MCF 10A (cell line): ENCODE measurements around the gene AGMO. TPM values are rescaled to one million over a fixed set of nuclear protein-coding genes. Genes with fewer than 3 reads are reported as not detected.

Experiments used
- Bru-seq: library from RNA; stranded (reverse); fragments of 400-500 nt; gene quantifications from one replicate; lab custom pipeline; 2021; lab: Mats Ljungman, UMichigan
- BruChase-seq, 2 experiments: library from RNA; stranded (reverse); fragments of 400-500 nt; gene quantifications; one replicate each; lab custom pipeline; 2021; lab: Mats Ljungman, UMichigan
- BruUV-seq: library from RNA; stranded (reverse); fragments of 400-500 nt; replicated peaks from 2 replicates; lab custom pipeline; 2021; lab: Mats Ljungman, UMichigan
- CTCF ChIA-PET: fragments of 300-600 bp; sonication (Branson Sonifier 250); formaldehyde crosslinking; extraction: SDS; loops from one replicate; lab custom pipeline; 2021; ENCODE audit warnings: antibody characterized with exemption, inconsistent platforms; lab: Yijun Ruan, JAX
- POLR2A ChIA-PET: fragments of 300-600, 350-650 bp; sonication (Branson Sonifier 250); formaldehyde crosslinking; extraction: SDS; loops from one replicate; lab custom pipeline; 2020; ENCODE audit warnings: antibody characterized with exemption, inconsistent platforms; lab: Yijun Ruan, JAX
- DNase-seq: peaks from one replicate; pipeline ENCODE4 v3.0.0-alpha.2; 2018; ENCODE audit not compliant: unreplicated experiment
- H3K27ac Mint-ChIP-seq: one replicate; pipeline ENCODE4 v1.8.0; 2022; ENCODE audit warnings: mild to moderate bottlenecking, low read depth, mixed read lengths; ENCODE audit not compliant: unreplicated experiment
- H3K27me3 Mint-ChIP-seq: one replicate; pipeline ENCODE4 v1.8.0; 2022; ENCODE audit warnings: mixed read lengths; ENCODE audit not compliant: insufficient read depth, unreplicated experiment
- H3K36me3 Mint-ChIP-seq: one replicate; pipeline ENCODE4 v1.8.0; 2022; ENCODE audit warnings: mild to moderate bottlenecking, moderate library complexity, mixed read lengths; ENCODE audit not compliant: insufficient read depth, unreplicated experiment
- H3K4me1 Mint-ChIP-seq: one replicate; pipeline ENCODE4 v1.8.0; 2022; ENCODE audit warnings: mixed read lengths; ENCODE audit not compliant: insufficient read depth, unreplicated experiment
- H3K4me3 Mint-ChIP-seq: one replicate; pipeline ENCODE4 v1.8.0; 2022; ENCODE audit warnings: mild to moderate bottlenecking, moderate library complexity, mixed read lengths; ENCODE audit not compliant: unreplicated experiment
- H3K9me3 Mint-ChIP-seq: one replicate; pipeline ENCODE4 v1.8.0; 2022; ENCODE audit warnings: mixed read lengths; ENCODE audit not compliant: unreplicated experiment
- intact Hi-C: fragments of 100-400 bp; cut with micrococcal nuclease; formaldehyde crosslinking; loops from 2 replicates; pipeline ENCODE4 v1.14.1; 2022
- long read RNA-seq: library from polyadenylated mRNA; stranded (forward); transcript quantifications from one replicate; pipeline ENCODE4 v2.0.0, GENCODE V29; 2022
- total RNA-seq: library from RNA; stranded (reverse); gene quantifications from 2 replicates; pipeline ENCODE4 v1.2.3, GENCODE V29; 2022
- TF ChIP-seq, protein P1 (sequence below): fragments of 200-600 bp; IDR thresholded peaks from one replicate; pipeline ENCODE4 v1.8.0; 2022; ENCODE audit warnings: antibody characterized with exemption, mild to moderate bottlenecking; ENCODE audit not compliant: unreplicated experiment

AGMO gene
- total RNA-seq (not detected in 2 replicates), Bru-seq, nascent RNA (percentile 1 among the genes with signal in this experiment), BruChase-seq, experiment 1, labeled RNA remaining after a 6-hour chase (percentile 0 among the genes with signal in this experiment), BruChase-seq, experiment 2, labeled RNA remaining after a 2-hour chase (percentile 1 among the genes with signal in this experiment)
- long read RNA-seq: 0 reads

GRCh38 chr7:15561835-15562234, at the start of gene AGMO:
Gene AGMO, minus strand, starts transcription at chr7:15562015.
- H3K4me3 Mint-ChIP-seq: no peak within 1 kb of the TSS
- no peak for DNase-seq
- CTCF ChIA-PET: interaction anchor here (0.6 to 1.1 kb wide), 3 partner anchors 23 to 163 kb away, joined by 3 to 4 read pairs (median 3); no protein-coding TSS in a partner anchor

GRCh38 chr7:15610503-15610902, 48.7 kb upstream of the AGMO start:
- BruUV-seq: no TSS peak
- H3K4me3 Mint-ChIP-seq: no peak overlapping the region
- CTCF ChIA-PET: no interaction called here
- DNase-seq: no peak
- H3K9me3 Mint-ChIP-seq: no peaks in the 10 kb centered on the region
- TF ChIP-seq, protein P1, sequence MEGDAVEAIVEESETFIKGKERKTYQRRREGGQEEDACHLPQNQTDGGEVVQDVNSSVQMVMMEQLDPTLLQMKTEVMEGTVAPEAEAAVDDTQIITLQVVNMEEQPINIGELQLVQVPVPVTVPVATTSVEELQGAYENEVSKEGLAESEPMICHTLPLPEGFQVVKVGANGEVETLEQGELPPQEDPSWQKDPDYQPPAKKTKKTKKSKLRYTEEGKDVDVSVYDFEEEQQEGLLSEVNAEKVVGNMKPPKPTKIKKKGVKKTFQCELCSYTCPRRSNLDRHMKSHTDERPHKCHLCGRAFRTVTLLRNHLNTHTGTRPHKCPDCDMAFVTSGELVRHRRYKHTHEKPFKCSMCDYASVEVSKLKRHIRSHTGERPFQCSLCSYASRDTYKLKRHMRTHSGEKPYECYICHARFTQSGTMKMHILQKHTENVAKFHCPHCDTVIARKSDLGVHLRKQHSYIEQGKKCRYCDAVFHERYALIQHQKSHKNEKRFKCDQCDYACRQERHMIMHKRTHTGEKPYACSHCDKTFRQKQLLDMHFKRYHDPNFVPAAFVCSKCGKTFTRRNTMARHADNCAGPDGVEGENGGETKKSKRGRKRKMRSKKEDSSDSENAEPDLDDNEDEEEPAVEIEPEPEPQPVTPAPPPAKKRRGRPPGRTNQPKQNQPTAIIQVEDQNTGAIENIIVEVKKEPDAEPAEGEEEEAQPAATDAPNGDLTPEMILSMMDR: no peak
- intact Hi-C loops: no loop called here
- no peaks in the 10 kb centered on the region for H3K36me3 Mint-ChIP-seq
- peaks cover 61% of the 10 kb centered on the region for H3K27me3 Mint-ChIP-seq
- POLR2A ChIA-PET: no interaction called here
- no peak overlapping the region for H3K27ac Mint-ChIP-seq
- H3K4me1 Mint-ChIP-seq: no peaks in the 10 kb centered on the region

More at GRCh38 chr7:15561835-15562234, at the start of gene AGMO:
- POLR2A ChIA-PET: no interaction called here
- H3K27me3 Mint-ChIP-seq: peaks cover 81% of the 10 kb centered on the region
- TF ChIP-seq, protein P1: no peak
- no peaks in the 10 kb centered on the region for H3K4me1 Mint-ChIP-seq
- H3K9me3 Mint-ChIP-seq: no peaks in the 10 kb centered on the region
- H3K36me3 Mint-ChIP-seq: no peaks in the 10 kb centered on the region
- H3K27ac Mint-ChIP-seq: no peak within 1 kb of the TSS
- no TSS peak for BruUV-seq
- intact Hi-C loops: loop anchor here (10.0 kb wide), 1 partner anchor 237 kb away; no protein-coding TSS in a partner anchor

DNA sequence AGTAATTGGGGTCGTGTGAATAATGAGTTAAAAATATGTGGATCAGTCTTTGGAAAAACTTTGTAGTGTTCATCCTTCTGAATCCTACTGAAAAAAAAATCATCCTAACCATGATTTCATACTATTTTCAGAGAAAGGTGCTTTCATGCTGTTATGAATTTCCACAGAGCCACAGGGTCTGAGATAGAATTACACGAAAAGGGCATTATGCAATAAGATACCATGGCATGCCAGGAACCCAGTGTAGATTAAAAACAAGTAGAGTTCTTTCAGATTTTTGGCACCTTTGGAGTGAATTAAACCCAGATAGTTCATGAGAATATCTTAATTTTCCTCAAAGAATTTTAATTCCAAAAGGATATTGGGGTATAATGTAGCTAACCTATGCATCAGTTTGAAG, 47.5 kb upstream of the AGMO start:
- H3K36me3 Mint-ChIP-seq: no peaks in the 10 kb centered on the region
- intact Hi-C loops: no loop called here
- peaks cover 61% of the 10 kb centered on the region for H3K27me3 Mint-ChIP-seq
- POLR2A ChIA-PET: no interaction called here
- no peak overlapping the region for H3K4me3 Mint-ChIP-seq
- TF ChIP-seq, protein P1: no peak
- H3K4me1 Mint-ChIP-seq: no peaks in the 10 kb centered on the region
- H3K9me3 Mint-ChIP-seq: no peaks in the 10 kb centered on the region
- CTCF ChIA-PET: interaction anchor here (0.6 kb wide), 1 partner anchor 12 kb away, joined by 4 read pairs; no protein-coding TSS in a partner anchor
- no peak overlapping the region for H3K27ac Mint-ChIP-seq
- no TSS peak for BruUV-seq
- no peak for DNase-seq

DNA sequence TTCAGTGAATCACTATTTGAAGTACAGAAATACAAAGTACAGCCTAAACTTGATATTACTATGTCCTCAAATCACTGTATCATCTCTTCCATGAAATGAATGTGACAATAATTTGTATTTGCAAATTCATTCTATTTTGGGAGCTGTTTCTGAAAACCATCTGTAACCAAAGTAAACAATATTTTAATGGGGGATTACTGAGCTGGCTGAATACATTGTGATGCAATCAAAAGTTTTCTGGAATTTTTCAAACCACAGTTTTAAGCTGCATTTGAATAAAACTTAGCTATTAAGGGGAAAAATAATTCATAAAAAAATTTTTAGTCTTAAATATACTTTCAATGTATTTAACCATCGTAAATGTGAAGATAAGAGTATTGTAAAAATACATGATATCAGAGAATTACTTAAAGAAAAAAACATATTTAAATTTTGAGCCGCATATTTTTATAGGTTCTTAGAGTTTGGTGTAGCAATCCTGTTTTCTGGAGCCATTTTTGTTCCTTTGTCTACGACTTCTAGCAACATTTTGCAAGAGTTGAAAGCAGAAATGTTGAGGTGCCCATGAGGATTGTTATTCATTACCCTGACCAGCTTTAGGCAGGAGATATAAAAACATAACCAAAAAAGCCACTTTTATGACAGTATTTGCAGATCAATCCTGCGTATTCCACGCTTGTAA, 45.9 kb upstream of the AGMO start:
- CTCF ChIA-PET: no interaction called here
- intact Hi-C loops: no loop called here
- no peak overlapping the region for H3K27ac Mint-ChIP-seq

More for the DNA sequence above, 45.9 kb upstream of the AGMO start:
- Mint-ChIP-seq H3K27me3 (peaks cover 60% of the 10 kb centered on the region), H3K4me3 (no peak overlapping the region), H3K4me1 (no peaks in the 10 kb centered on the region), H3K9me3 (no peaks in the 10 kb centered on the region), H3K36me3 (no peaks in the 10 kb centered on the region)
- BruUV-seq: no TSS peak
- POLR2A ChIA-PET: no interaction called here
- TF ChIP-seq, protein P1: no peak
- DNase-seq: no peak
